Dendritic cell treated with granulocyte-macrophage colony-stimulating factor and Interleukin-4, amounts not matched to agents 40 ng/mL and 50 ng/mL, for 4 days (primary cell): ENCODE results near the gene DOHH.

Experiments used
- H3K27ac Mint-ChIP-seq: one replicate; pipeline ENCODE4 v1.8.0; 2022; ENCODE audit warnings: mild to moderate bottlenecking, mixed read lengths
- H3K27me3 Mint-ChIP-seq: one replicate; pipeline ENCODE4 v1.8.0; 2022; ENCODE audit warnings: mild to moderate bottlenecking, mixed read lengths
- H3K36me3 Mint-ChIP-seq: one replicate; pipeline ENCODE4 v1.8.0; 2022; ENCODE audit warnings: low read depth, mixed read lengths
- H3K4me1 Mint-ChIP-seq: one replicate; pipeline ENCODE4 v1.8.0; 2022; ENCODE audit warnings: low read depth, mixed read lengths
- H3K4me3 Mint-ChIP-seq: one replicate; pipeline ENCODE4 v1.8.0; 2022; ENCODE audit warnings: mild to moderate bottlenecking, moderate library complexity, mixed read lengths
- H3K9me3 Mint-ChIP-seq: one replicate; pipeline ENCODE4 v1.8.0; 2022; ENCODE audit warnings: mixed read lengths
- intact Hi-C: fragments of 100-400 bp; cut with micrococcal nuclease; formaldehyde crosslinking; loops from one replicate; pipeline ENCODE4 v1.15.0; 2022

The DOHH gene

GRCh38 chr19:3463714-3464586 is 36.5 kb downstream of the DOHH start:
- intact Hi-C loops = no loop called here
- Mint-ChIP-seq H3K27ac (no peak overlapping the region), H3K4me1 (peaks cover 10% of the 10 kb centered on the region), H3K4me3 (no peak overlapping the region), H3K36me3 (peaks cover 69% of the 10 kb centered on the region), H3K9me3 (no peaks in the 10 kb centered on the region), H3K27me3 (no peaks in the 10 kb centered on the region)

DNA sequence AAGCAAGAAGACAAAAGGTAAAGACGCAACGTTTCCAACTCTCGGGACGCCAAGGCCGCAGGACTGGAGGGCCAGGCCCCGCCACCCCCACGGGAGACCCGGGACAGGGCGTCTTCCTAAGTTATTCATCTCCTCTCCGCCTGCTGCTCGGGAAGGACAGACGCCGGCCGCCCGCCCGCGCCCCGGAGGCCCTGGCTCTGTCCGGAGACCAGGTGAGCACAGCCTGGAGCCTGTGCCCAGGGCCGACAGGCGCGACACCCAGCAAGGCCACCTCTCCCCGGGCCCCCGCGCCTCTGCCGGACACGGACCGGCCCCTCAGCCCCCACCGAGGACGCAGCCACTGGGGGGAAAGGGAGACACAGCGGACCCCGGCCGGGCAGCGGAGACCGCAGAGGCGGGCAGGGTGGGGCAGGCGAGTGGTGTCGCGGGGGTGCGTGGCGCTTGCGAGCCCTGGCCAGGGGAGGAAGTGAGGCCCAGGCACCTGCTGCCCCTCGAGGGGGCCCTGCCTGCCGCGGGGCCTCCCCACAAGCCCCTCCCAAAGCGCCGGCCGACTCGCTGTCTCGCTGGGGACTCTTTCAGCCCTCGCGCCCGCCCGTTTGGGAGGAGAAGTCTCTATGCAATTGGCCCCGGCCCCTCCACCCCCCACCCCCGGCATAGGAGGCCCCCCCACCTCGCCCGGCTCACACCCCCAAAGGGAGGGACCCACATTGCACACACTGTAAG is 37.3 kb downstream of the DOHH start:
- Mint-ChIP-seq H3K4me3 (no peak overlapping the region), H3K27me3 (no peaks in the 10 kb centered on the region), H3K36me3 (peaks cover 77% of the 10 kb centered on the region), H3K27ac (no peak overlapping the region), H3K4me1 (peaks cover 13% of the 10 kb centered on the region), H3K9me3 (no peaks in the 10 kb centered on the region)
- intact Hi-C loops = no loop called here

DNA sequence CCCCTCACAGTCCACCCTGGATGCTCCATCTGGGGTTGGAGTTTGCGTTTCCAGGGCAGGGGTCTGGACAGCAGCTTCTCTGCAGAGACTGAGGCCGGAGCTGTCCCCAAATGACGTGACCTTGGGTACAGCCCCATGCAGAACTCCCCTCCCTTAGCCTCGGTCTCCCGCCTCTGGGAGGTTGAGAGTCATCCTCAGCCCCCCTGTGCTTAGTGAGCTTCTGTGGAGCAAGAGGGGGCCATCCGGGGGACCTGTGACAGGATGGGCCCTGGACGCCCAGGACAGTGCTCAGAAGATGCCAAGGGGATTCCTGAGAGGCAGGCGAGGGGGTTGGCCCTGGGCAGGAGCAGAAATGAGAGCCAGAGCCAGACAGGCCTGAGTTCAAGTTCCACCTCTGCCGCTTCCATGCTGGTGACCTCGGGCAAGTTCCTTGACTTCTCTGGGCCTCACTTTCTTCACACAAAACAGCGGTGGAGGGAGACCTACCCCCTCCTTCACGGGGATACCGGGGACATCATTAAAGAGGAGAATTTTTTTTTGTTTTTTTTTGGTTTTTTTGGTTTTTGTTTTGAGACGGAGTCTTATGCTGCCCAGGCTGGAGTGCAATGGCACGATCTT is 40.4 kb downstream of the DOHH start:
- no peak overlapping the region for H3K4me3 Mint-ChIP-seq
- no peak overlapping the region for H3K27ac Mint-ChIP-seq
- intact Hi-C loops = no loop called here
- peaks cover 90% of the 10 kb centered on the region for H3K36me3 Mint-ChIP-seq
- H3K9me3 Mint-ChIP-seq = no peaks in the 10 kb centered on the region
- peaks cover 23% of the 10 kb centered on the region for H3K4me1 Mint-ChIP-seq
- no peaks in the 10 kb centered on the region for H3K27me3 Mint-ChIP-seq

DNA sequence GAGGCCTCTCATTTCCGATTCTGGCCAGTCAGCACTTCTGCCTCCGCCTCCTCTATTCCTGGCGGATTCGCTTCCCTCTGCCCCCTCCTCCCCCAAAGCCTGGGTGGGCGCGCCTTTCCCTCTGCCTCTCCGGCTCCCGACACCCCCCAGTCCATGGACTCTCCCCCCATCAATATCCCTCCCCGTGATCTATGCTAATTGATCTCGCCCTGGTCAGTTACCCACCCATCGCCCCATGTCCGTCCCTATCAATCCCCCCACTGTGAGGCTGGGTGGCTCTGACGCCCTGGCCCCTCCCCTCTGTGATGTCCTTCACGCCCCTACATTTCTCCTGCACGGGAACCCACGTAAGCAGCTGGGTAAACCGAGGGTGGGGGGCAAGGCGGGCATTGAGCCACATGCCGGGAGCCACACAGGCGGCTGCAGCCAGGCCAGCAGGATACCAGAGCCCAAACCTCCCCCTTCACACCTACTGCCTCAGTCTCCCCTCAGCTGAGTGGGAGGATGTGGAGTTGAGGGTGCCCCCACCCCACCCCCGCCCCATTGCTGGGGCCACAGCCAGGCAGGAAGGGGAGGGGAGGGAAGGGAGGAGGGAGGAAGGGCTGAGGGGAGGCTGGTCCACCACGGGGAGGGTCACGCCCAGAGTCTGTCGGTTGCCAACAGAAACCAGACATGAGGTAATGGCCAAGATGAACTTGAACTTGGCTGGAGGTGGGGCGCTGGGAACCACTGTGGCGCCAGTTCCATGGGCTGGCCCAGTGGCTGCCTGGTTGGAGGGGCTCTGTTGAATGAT is 41.2 kb downstream of the DOHH start:
- no peaks in the 10 kb centered on the region for H3K9me3 Mint-ChIP-seq
- no peak overlapping the region for H3K4me3 Mint-ChIP-seq
- H3K36me3 Mint-ChIP-seq = peaks cover 90% of the 10 kb centered on the region
- no peak overlapping the region for H3K27ac Mint-ChIP-seq
- peaks cover 23% of the 10 kb centered on the region for H3K4me1 Mint-ChIP-seq
- intact Hi-C loops = no loop called here
- no peaks in the 10 kb centered on the region for H3K27me3 Mint-ChIP-seq

DNA sequence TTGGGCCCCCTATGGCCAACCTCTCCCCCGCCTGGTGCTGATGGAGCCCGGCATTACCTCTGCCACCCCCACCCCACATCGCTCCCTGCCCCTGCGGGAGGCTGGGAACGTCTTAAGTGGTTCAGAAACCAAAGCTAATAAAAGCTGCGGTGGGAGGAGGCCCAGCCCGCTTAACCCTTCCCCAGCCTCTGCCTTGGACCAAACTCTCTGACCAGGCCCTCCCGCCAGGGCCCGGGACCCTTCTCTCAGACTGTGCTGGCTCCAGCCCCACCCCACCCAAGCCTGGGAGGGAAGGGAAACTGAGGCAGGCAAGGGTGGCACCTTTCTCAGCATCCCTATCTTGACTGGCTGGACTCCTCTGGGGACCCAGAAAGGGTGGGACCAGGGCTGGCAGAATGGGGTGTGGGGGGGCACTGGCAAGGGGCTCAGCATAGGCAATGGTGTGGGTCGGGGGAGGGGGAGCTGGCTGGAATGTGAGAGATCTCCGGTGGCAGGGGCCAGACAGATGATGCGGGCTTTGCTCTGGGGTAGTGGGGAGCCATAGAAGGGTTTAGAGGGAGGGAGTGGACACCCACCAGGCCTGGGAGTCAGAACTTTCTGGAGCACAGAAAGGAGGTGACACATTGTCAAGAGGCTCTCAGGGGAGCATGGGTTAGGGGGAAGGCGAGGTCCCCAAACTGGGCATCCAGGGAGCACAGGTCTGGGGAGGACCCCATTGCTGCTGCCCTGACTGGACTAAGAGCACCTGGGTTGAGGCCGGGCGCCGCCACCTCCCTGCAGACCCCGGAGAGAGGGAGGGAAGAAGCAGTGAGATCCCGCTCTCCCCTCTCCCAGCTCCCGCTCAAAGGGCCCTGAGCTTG is 42.0 kb downstream of the DOHH start:
- intact Hi-C loops = no loop called here
- no peaks in the 10 kb centered on the region for H3K27me3 Mint-ChIP-seq
- H3K4me3 Mint-ChIP-seq = no peak overlapping the region
- H3K36me3 Mint-ChIP-seq = peaks cover 90% of the 10 kb centered on the region
- peaks cover 23% of the 10 kb centered on the region for H3K4me1 Mint-ChIP-seq
- no peak overlapping the region for H3K27ac Mint-ChIP-seq
- H3K9me3 Mint-ChIP-seq = no peaks in the 10 kb centered on the region

DNA sequence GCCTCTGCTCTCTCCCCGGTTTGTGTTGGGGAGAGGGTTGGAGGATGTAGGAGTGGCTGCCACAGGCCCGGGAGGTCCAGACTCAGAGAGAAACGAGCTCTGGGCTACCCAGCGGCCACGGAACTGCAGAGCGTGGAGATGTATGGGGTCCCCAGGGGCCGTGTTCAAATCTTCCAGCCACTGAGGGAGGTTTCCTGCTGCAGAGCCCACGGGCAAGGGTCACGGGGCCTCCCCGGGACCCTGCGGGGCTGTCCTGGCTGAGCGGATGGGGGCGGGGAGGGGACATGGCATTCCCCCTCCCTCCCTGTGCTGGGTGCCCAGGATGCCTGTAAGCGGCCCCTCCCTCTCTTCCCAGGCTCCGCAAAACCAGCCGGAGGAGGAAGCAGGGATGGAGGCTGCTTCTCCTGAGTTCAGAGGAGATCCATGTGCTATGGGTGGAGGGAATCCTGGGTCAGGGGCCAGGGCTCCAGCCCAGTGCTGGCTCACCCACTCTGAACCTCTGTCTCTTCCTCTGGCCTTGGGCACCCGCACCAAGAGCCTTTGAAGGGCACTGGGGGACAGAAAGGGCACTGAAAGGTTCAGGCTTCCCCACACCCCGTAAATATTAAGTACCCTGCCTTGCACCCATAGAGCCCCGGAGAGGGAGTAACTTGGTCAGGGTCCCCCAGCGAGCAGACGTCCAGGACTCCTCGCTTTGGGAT is 42.8 kb downstream of the DOHH start:
- H3K27me3 Mint-ChIP-seq = no peaks in the 10 kb centered on the region
- no peaks in the 10 kb centered on the region for H3K9me3 Mint-ChIP-seq
- intact Hi-C loops = no loop called here
- H3K4me1 Mint-ChIP-seq = peaks cover 23% of the 10 kb centered on the region
- peaks cover 90% of the 10 kb centered on the region for H3K36me3 Mint-ChIP-seq
- H3K4me3 Mint-ChIP-seq = no peak overlapping the region
- H3K27ac Mint-ChIP-seq = no peak overlapping the region

- peaks cover 23% of the 10 kb centered on the region for H3K4me1 Mint-ChIP-seq
- peaks cover 93% of the 10 kb centered on the region for H3K36me3 Mint-ChIP-seq
- intact Hi-C loops = no loop called here
- no peaks in the 10 kb centered on the region for H3K9me3 Mint-ChIP-seq
- no peak overlapping the region for H3K4me3 Mint-ChIP-seq
- H3K27ac Mint-ChIP-seq = no peak overlapping the region
- no peaks in the 10 kb centered on the region for H3K27me3 Mint-ChIP-seq
These were observed 43.4 kb downstream of the DOHH start for GRCh38 chr19:3456925-3457527.

- intact Hi-C loops = no loop called here
- Mint-ChIP-seq H3K27ac (no peak overlapping the region), H3K36me3 (peaks cover 98% of the 10 kb centered on the region), H3K4me3 (no peak overlapping the region), H3K9me3 (no peaks in the 10 kb centered on the region), H3K4me1 (peaks cover 23% of the 10 kb centered on the region), H3K27me3 (no peaks in the 10 kb centered on the region)
These were observed 44.4 kb downstream of the DOHH start for GRCh38 chr19:3455960-3456601.

DNA sequence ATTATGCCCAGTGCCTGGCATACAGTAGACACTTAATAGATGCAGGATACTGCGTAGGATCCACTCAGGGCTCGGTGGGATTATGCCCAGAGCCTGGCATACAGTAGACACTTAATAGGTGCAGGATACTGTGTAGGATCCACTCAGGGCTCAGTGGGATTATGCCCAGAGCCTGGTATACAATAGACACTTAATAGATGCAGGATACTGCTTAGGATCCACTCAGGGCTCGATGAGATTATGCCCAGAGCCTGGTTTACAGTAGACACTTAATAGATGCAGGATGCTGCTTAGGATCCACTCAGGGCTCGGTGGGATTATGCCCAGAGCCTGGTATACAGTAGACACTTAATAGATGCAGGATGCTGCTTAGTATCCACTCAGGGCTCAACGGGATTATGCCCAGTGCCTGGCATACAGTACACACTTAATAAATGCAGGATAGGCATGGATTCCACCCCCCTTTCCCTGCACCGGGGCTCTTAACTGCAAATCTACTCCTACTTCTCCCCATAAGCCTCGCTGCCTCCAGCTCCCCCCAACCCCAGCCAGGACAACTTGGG is 45.0 kb downstream of the DOHH start:
- Mint-ChIP-seq H3K27ac (no peak overlapping the region), H3K4me3 (no peak overlapping the region), H3K4me1 (peaks cover 23% of the 10 kb centered on the region), H3K27me3 (no peaks in the 10 kb centered on the region), H3K36me3 (peaks cover 98% of the 10 kb centered on the region), H3K9me3 (no peaks in the 10 kb centered on the region)
- intact Hi-C loops = no loop called here

DNA sequence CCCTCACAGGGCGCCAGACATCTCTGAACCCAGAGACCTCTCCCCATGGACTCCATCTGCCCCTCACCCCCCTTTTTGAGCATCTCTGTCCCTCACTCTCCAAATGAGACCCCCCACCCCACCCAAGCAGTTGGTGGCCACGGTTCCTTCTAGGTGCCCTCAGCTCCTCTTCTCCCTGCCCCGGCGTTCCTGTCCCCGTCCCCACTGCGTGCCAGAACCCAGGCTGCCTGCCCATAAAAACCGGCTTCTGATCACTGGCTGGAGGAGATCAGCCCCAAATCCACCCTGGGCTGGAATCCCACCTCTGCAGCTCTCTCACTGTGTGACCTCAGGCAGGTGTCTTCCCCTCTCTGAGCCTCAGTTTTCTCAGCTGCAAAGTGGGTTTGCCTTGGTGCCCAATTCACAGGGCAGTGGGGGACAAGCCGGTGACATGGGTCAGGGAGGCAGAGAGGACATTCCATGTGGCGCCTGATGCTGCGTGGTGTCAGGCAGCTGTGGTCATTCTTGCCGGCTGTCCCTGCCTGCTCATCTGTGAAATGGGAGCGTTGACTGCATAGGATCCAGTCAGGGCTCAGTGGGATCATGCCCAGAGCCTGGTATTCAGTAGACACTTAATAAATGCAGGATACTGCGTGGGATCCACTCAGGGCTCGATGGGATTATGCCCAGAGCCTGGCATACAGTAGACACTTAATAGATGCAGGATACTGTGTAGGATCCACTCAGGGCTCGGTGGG is 45.6 kb downstream of the DOHH start:
- intact Hi-C loops = no loop called here
- Mint-ChIP-seq H3K4me3 (no peak overlapping the region), H3K27ac (no peak overlapping the region), H3K9me3 (no peaks in the 10 kb centered on the region), H3K4me1 (peaks cover 23% of the 10 kb centered on the region), H3K27me3 (no peaks in the 10 kb centered on the region), H3K36me3 (peaks cover 98% of the 10 kb centered on the region)

GRCh38 chr19:3453840-3454239 is 46.6 kb downstream of the DOHH start:
- Mint-ChIP-seq H3K36me3 (peaks cover 98% of the 10 kb centered on the region), H3K9me3 (no peaks in the 10 kb centered on the region), H3K27me3 (no peaks in the 10 kb centered on the region), H3K4me3 (no peak overlapping the region), H3K27ac (no peak overlapping the region), H3K4me1 (peaks cover 17% of the 10 kb centered on the region)
- intact Hi-C loops = no loop called here
